ENCODE measurements around the gene CAMTA2.

CAMTA2 gene

DNA sequence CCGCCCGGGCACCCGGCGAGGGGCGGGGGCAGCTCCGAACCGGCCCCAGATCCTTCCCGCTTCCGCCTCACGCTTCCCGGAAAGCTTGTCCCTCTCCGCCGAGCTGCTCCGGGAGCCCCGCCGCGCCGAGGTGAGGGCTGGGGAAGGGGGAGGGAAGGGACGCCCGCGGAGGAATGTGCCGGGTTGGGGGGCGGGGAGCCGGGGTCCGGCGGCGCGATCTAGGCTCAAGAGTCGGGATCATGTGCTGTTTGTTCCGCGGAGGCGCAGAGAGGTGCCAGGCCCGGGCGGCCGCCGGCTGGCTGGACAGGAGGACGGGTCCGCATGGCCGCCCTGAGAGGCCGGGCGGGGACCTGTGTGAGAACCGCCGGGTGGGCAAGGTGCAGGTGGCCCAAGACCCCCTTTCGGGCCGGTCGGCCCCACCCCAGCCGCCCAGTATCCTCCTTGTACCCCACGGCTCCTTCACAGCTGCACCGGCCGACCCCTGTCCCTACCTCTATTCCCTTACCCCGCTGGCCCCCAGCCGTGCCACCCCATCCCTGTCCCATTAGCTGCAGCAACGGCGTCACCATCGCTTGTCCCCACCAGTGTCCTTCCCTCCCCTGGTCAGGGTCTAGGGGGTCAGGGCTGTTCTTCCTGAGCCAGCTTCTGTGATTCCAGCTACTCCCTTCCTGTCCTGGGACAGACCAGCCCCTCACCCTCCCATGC lies 10.7 kb upstream of the CAMTA2 start:
- no peaks in the 10 kb centered on the region for H3K27me3 ChIP-seq (ENCODE audit: insufficient read depth, poor library complexity, severe bottlenecking)
- peak overlapping the region; percentile 46; the same call in 1 of the 2 replicates for H3K27ac ChIP-seq (replicated peaks)
- TF ChIP-seq REST (IDR thresholded peaks at IDR 0.05; ENCODE audit: insufficient replicate concordance, low read depth): no peak
- no peak for TF ChIP-seq POLR2AphosphoS5 (IDR thresholded peaks at IDR 0.05; ENCODE audit: low read depth)
- TF ChIP-seq SPI1 (IDR thresholded peaks at IDR 0.05; ENCODE audit: borderline replicate concordance, low read depth): no peak
- TF ChIP-seq CTCF (IDR thresholded peaks at IDR 0.05; ENCODE audit: insufficient read depth, low read length): no peak
- no peak for TF ChIP-seq GABPA (IDR thresholded peaks at IDR 0.05; ENCODE audit: low read depth)
- H3K4me3 ChIP-seq (replicated peaks; ENCODE audit: insufficient read depth, low read length): peak overlapping the region; percentile 68
- DNase-seq (ENCODE audit: low read depth in 1 of 2, low spot score in 1 of 2): no peak

- DNase-seq (ENCODE audit: low read depth in 1 of 2, low spot score in 1 of 2): peak; percentile 47 to 79
- H3K4me3 ChIP-seq (replicated peaks; ENCODE audit: insufficient read depth, low read length): peak within 1 kb of the TSS; percentile 68
- no peaks in the 10 kb centered on the region for H3K27me3 ChIP-seq (ENCODE audit: insufficient read depth, poor library complexity, severe bottlenecking)
- H3K27ac ChIP-seq (replicated peaks): peak within 1 kb of the TSS; percentile 88
- TF ChIP-seq GABPA (IDR thresholded peaks at IDR 0.05; ENCODE audit: low read depth) (no peak), POLR2AphosphoS5 (IDR thresholded peaks at IDR 0.05; ENCODE audit: low read depth) (no peak), SPI1 (IDR thresholded peaks at IDR 0.05; ENCODE audit: borderline replicate concordance, low read depth) (no peak), CTCF (IDR thresholded peaks at IDR 0.05; ENCODE audit: insufficient read depth, low read length) (no peak), REST (IDR thresholded peaks at IDR 0.05; ENCODE audit: insufficient replicate concordance, low read depth) (no peak)
These were observed 10.0 kb upstream of the CAMTA2 start, which contains the start of the genes INCA1 and KIF1C for GRCh38 chr17:4997302-4998026. Gene INCA1 (minus strand): TSS chr17:4997522. CDS start chr17:4994437, 3,085 bp downstream. Gene KIF1C (plus strand): TSS chr17:4997950. CDS start chr17:5000247, 2,297 bp downstream.

- no peak for DNase-seq (ENCODE audit: low read depth in 1 of 2, low spot score in 1 of 2)
- no peak overlapping the region for H3K4me3 ChIP-seq (replicated peaks; ENCODE audit: insufficient read depth, low read length)
- H3K27me3 ChIP-seq (ENCODE audit: insufficient read depth, poor library complexity, severe bottlenecking): no peaks in the 10 kb centered on the region
- TF ChIP-seq SPI1 (IDR thresholded peaks at IDR 0.05; ENCODE audit: borderline replicate concordance, low read depth): no peak
- no peak for TF ChIP-seq REST (IDR thresholded peaks at IDR 0.05; ENCODE audit: insufficient replicate concordance, low read depth)
- no peak for TF ChIP-seq POLR2AphosphoS5 (IDR thresholded peaks at IDR 0.05; ENCODE audit: low read depth)
- TF ChIP-seq CTCF (IDR thresholded peaks at IDR 0.05; ENCODE audit: insufficient read depth, low read length): no peak
- H3K27ac ChIP-seq (replicated peaks): no peak overlapping the region
These were observed 6.7 kb upstream of the CAMTA2 start for GRCh38 chr17:4994081-4994595.

Measured in HL-60 (cell line).